ENCODE measurements around the gene IGLL5.

The IGLL5 gene

DNA sequence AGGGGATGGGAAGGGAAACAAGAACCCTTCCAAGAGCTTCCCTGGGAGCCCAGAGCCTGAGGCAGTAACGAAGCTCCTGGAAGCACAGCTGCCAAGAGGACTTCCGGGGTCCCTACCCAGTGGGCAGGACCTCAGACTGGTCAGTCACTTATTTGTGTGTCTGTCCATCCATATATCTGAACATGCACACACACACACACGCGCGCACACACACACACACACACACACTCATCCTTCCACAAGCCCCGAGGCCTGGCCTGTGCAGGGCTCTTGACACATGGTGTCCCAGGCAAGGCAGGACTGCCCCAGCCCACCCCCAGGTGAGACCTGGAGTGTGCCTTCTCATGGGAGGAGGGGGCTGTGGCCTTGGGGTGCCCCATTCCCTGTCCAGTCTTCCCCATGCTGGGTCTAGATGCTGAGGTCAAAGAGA is 44.9 kb downstream of the IGLL5 start:
- H3K9ac ChIP-seq, result no peak overlapping the region
- no peak overlapping the region for H3K27ac ChIP-seq
- H3K79me2 ChIP-seq, result no peaks in the 10 kb centered on the region
- H3K27me3 ChIP-seq (ENCODE audit: control insufficient read depth, insufficient read depth, low read length), result no peaks in the 10 kb centered on the region
- no peak overlapping the region for H3K4me2 ChIP-seq (ENCODE audit: low read length)
- no peak overlapping the region for H3K4me3 ChIP-seq (ENCODE audit: low read depth, low read length)
- H3K4me1 ChIP-seq, result no peaks in the 10 kb centered on the region
- H2AFZ ChIP-seq, result no peak overlapping the region
- H3K9me3 ChIP-seq (ENCODE audit: control insufficient read depth, low read length), result no peaks in the 10 kb centered on the region
- TF ChIP-seq, protein P1, sequence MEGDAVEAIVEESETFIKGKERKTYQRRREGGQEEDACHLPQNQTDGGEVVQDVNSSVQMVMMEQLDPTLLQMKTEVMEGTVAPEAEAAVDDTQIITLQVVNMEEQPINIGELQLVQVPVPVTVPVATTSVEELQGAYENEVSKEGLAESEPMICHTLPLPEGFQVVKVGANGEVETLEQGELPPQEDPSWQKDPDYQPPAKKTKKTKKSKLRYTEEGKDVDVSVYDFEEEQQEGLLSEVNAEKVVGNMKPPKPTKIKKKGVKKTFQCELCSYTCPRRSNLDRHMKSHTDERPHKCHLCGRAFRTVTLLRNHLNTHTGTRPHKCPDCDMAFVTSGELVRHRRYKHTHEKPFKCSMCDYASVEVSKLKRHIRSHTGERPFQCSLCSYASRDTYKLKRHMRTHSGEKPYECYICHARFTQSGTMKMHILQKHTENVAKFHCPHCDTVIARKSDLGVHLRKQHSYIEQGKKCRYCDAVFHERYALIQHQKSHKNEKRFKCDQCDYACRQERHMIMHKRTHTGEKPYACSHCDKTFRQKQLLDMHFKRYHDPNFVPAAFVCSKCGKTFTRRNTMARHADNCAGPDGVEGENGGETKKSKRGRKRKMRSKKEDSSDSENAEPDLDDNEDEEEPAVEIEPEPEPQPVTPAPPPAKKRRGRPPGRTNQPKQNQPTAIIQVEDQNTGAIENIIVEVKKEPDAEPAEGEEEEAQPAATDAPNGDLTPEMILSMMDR (IDR thresholded peaks at IDR 0.05), result no peak
- no peaks in the 10 kb centered on the region for H3K36me3 ChIP-seq (ENCODE audit: control insufficient read depth, insufficient read depth, low read length)

DNA sequence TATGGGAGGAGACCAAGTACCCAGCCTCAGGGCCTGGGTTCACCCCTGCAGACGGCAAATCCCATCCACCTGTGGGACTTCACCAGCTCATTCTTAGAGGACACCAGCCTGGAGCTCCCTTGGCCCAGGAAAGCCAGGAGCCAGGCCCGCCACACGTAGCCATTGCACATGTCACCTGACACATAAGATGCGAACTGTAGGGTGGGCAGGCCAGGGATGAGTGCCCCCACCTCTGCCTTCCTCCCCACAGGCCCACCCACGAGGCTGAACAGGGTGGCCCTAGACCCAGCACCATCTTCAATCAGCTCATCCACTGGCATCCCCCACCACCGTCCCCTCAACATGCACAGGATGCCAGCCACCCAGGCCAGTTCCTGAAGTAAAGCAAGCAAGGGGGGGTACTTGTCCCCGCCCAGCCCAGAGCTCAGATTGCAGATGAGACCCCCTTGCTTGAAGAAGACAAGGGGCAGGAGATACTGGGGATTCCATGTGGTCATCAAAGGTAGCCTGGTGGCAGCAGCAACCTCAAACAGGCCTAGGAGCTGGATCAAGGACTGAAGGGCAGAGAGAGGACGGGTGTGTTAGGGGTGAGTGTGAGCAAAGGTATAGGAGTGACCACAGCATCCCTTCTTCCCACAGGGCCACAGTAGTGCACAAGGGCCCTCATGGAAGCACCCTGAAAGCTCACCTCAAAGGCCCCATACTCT is 45.6 kb downstream of the IGLL5 start:
- no peaks in the 10 kb centered on the region for H3K27me3 ChIP-seq (ENCODE audit: control insufficient read depth, insufficient read depth, low read length)
- H3K9ac ChIP-seq, result no peak overlapping the region
- no peak overlapping the region for H2AFZ ChIP-seq
- TF ChIP-seq, protein P1 (IDR thresholded peaks at IDR 0.05), result no peak
- no peak overlapping the region for H3K27ac ChIP-seq
- H3K9me3 ChIP-seq (ENCODE audit: control insufficient read depth, low read length), result no peaks in the 10 kb centered on the region
- H3K4me1 ChIP-seq, result no peaks in the 10 kb centered on the region
- H3K4me2 ChIP-seq (ENCODE audit: low read length), result no peak overlapping the region
- H3K4me3 ChIP-seq (ENCODE audit: low read depth, low read length), result no peak overlapping the region
- H3K79me2 ChIP-seq, result no peaks in the 10 kb centered on the region
- H3K36me3 ChIP-seq (ENCODE audit: control insufficient read depth, insufficient read depth, low read length), result no peaks in the 10 kb centered on the region

DNA sequence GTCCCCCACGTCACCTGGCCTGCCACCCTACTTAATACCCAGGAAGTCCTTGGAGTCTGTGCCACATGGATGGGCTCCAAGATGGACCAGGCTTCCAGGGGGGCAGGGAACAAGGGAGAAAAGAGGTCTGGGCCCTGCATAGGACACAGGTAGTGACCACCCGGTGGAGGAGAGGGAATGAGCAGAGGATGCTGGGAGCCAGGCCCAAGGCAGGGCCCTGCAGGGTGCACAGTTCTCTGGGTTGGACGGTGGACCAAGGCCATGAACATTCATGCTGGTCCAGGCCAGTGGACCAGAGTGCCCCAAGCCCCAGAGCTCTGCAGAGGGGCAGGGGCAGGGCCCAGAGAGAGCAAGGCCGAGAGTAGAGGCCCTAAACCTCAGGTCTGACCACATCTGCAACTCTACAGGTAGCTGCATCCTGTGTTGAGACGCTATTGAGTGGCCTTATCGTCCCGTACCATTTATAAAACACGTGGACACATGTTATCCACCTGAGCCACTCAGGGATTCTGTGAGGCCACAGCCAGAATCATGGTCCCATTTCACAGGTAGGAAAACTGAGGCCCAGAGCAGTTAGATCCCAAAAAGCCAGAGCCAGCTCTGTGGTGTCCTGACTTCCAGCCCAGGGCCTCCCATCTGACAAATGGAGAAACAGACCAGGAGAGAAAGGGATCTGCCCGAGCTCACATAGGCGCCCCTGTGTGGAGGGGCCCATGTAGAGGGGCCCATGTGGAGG is 46.4 kb downstream of the IGLL5 start:
- Histone ChIP-seq H3K4me3 (ENCODE audit: low read depth, low read length) (no peak overlapping the region), H3K36me3 (ENCODE audit: control insufficient read depth, insufficient read depth, low read length) (no peaks in the 10 kb centered on the region), H2AFZ (no peak overlapping the region), H3K79me2 (no peaks in the 10 kb centered on the region), H3K9me3 (ENCODE audit: control insufficient read depth, low read length) (no peaks in the 10 kb centered on the region), H3K27ac (no peak overlapping the region), H3K9ac (no peak overlapping the region), H3K27me3 (ENCODE audit: control insufficient read depth, insufficient read depth, low read length) (no peaks in the 10 kb centered on the region), H3K4me2 (ENCODE audit: low read length) (no peak overlapping the region), H3K4me1 (no peaks in the 10 kb centered on the region)
- TF ChIP-seq, protein P1 (IDR thresholded peaks at IDR 0.05), result no peak

DNA sequence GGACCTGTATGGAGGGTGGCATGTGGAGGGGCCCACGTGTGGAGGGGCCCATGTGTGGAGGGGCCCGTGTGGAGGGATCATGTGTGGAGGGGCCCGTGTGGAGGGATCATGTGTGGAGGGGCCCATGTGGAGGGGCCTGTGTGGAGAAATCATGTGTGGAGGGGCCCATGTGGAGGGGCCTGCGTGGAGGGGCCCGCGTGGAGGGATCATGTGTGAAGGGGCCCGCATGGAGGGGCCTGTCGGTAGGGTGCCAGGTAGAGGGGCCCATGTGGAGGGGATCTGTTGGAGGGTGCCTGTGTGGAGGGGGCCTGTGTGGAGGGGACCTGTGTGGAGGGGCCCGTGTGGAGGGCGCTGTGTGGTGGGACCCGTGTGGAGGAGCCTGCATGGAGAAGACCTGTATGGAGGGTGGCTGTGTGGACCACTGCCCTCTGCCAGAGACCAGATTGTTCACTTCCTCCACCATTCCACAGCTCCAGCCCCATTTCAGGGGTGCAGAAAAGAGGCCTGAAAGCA is 47.0 kb downstream of the IGLL5 start:
- Histone ChIP-seq H2AFZ (no peak overlapping the region), H3K27me3 (ENCODE audit: control insufficient read depth, insufficient read depth, low read length) (no peaks in the 10 kb centered on the region), H3K36me3 (ENCODE audit: control insufficient read depth, insufficient read depth, low read length) (no peaks in the 10 kb centered on the region), H3K27ac (no peak overlapping the region), H3K4me2 (ENCODE audit: low read length) (no peak overlapping the region), H3K79me2 (no peaks in the 10 kb centered on the region), H3K9me3 (ENCODE audit: control insufficient read depth, low read length) (no peaks in the 10 kb centered on the region), H3K9ac (no peak overlapping the region), H3K4me1 (no peaks in the 10 kb centered on the region), H3K4me3 (ENCODE audit: low read depth, low read length) (no peak overlapping the region)
- TF ChIP-seq, protein P1 (IDR thresholded peaks at IDR 0.05), result no peak

Measured in parathyroid adenoma (tissue), 2 donors.